PC-3 (cell line): Measurements from ENCODE around the gene CLCF1.

Experiments used
- EZH2 ChIP-seq: fragments of 300-600 bp; sonication (generic); IDR thresholded peaks from one replicate; pipeline ENCODE4 v1.6.1; 2017; ENCODE audit warnings: antibody characterized with exemption, mild to moderate bottlenecking, low read length; ENCODE audit not compliant: unreplicated experiment
- EZH2phosphoT487 ChIP-seq: fragments of 300-600 bp; sonication (generic); IDR thresholded peaks from 2 replicates; pipeline ENCODE4 v1.6.1; 2018; ENCODE audit warnings: mild to moderate bottlenecking, antibody characterized with exemption, low read length, borderline replicate concordance
- TF ChIP-seq, protein P1 (sequence below): fragments of 300-600 bp; sonication (generic); conservative IDR thresholded peaks from 2 replicates; pipeline ENCODE4 v1.5.1; 2017; ENCODE audit warnings: antibody characterized with exemption, low read depth, mild to moderate bottlenecking, low read length

- TF ChIP-seq, protein P1, sequence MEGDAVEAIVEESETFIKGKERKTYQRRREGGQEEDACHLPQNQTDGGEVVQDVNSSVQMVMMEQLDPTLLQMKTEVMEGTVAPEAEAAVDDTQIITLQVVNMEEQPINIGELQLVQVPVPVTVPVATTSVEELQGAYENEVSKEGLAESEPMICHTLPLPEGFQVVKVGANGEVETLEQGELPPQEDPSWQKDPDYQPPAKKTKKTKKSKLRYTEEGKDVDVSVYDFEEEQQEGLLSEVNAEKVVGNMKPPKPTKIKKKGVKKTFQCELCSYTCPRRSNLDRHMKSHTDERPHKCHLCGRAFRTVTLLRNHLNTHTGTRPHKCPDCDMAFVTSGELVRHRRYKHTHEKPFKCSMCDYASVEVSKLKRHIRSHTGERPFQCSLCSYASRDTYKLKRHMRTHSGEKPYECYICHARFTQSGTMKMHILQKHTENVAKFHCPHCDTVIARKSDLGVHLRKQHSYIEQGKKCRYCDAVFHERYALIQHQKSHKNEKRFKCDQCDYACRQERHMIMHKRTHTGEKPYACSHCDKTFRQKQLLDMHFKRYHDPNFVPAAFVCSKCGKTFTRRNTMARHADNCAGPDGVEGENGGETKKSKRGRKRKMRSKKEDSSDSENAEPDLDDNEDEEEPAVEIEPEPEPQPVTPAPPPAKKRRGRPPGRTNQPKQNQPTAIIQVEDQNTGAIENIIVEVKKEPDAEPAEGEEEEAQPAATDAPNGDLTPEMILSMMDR = no peak
- no peak for TF ChIP-seq EZH2
- TF ChIP-seq EZH2phosphoT487 = no peak
Measured at GRCh38 chr11:67412495-67413179, 39.2 kb upstream of the CLCF1 start.
